ENCODE data around the gene RBMX. TPM values are rescaled to one million over a fixed set of nuclear protein-coding genes. Genes with fewer than 3 reads are reported as not detected.

The RBMX gene
- total and polyA plus RNA-seq, 2 donors (not counting 3 experiments of a cell fraction or from before 2014, with no cell fraction given): 117 to 235 TPM

DNA sequence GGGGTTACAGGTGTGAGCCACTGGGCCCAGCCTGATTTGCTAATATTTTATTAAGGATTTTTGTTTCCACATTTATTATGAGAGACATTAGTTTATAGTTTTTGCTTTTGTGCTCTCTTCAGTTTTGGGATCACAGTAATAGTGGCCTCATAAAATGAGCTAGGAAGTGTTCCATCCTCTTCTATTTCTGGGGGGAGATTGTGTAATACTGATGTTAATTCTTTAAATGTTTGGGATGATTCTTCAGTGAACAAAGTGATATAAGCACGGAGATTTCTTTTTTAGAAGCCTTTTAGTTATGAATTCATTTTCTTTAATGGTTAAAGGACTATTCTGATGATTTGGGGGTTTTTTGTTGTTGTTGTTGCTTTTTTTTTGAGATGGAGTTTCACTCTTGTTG lies 41.3 kb downstream of the RBMX start:
- dilution Hi-C loops (cut with MboI; ENCODE audit: extremely low pct_ligation_motif_present, low sequenced_read_pairs): no loop called here
- TF ChIP-seq MYC (IDR thresholded peaks at IDR 0.05; ENCODE audit: low read depth, low read length) (no peak), GATA2 (IDR thresholded peaks at IDR 0.05; ENCODE audit: insufficient read depth, insufficient read length, low read depth, low read length) (no peak), JUN (IDR thresholded peaks at IDR 0.05; ENCODE audit: borderline replicate concordance, insufficient read depth, insufficient read length, low read depth) (no peak), CTCF (IDR thresholded peaks at IDR 0.05; ENCODE audit: extremely low read depth in 1 of 2, insufficient read depth in 1 of 2, low read depth in 1 of 2, low read length in 2 of 2) (no peak), EZH2 (IDR thresholded peaks at IDR 0.05; ENCODE audit: borderline replicate concordance, low read depth, low read length, severe bottlenecking) (no peak), POLR2A (IDR thresholded peaks at IDR 0.05; ENCODE audit: low read depth, low read length) (no peak)
- TF ChIP-seq, protein P1, sequence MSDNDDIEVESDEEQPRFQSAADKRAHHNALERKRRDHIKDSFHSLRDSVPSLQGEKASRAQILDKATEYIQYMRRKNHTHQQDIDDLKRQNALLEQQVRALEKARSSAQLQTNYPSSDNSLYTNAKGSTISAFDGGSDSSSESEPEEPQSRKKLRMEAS (IDR thresholded peaks at IDR 0.05; ENCODE audit: insufficient read depth, insufficient read length): no peak
- Histone ChIP-seq H4K20me1 (replicated peaks; ENCODE audit: control insufficient read depth, extremely low read depth, insufficient read depth, low read length) (no peaks in the 10 kb centered on the region), H3K9me1 (replicated peaks; ENCODE audit: control insufficient read depth, extremely low read depth, insufficient read depth, low read length) (no peaks in the 10 kb centered on the region), H3K4me2 (ENCODE audit: insufficient read depth, low read length) (no peak overlapping the region), H3K9ac (replicated peaks; ENCODE audit: extremely low read depth, insufficient read depth, low read length) (no peak overlapping the region), H3K36me3 (ENCODE audit: control insufficient read depth in 2 of 2, extremely low read depth in 1 of 2, insufficient read depth in 2 of 2, low read length in 2 of 2) (no peaks in the 10 kb centered on the region), H3K4me3 (replicated peaks in 1 of 3; ENCODE audit: insufficient read depth in 1 of 3, low read depth in 1 of 3, low read length in 3 of 3) (no peak overlapping the region), H3K4me1 (ENCODE audit: control insufficient read depth, extremely low read depth, insufficient read depth, low read length) (no peaks in the 10 kb centered on the region), H2AFZ (ENCODE audit: low read depth, low read length) (no peak overlapping the region), H3K9me3 (replicated peaks; ENCODE audit: control insufficient read depth, insufficient read depth, low read length) (no peaks in the 10 kb centered on the region), H3K79me2 (ENCODE audit: control insufficient read depth, insufficient read depth, low read length) (no peaks in the 10 kb centered on the region), H3K27ac (ENCODE audit: insufficient read depth, low read depth, low read length) (no peak overlapping the region), H3K27me3 (ENCODE audit: control insufficient read depth in 2 of 2, insufficient read depth in 2 of 2, low read length in 2 of 2) (no peaks in the 10 kb centered on the region)
- no TSS peak for BruUV-seq (replicated peaks)
- intact Hi-C loops (cut with micrococcal nuclease): no loop called here
- ChIA-PET POLR2A (no interaction called here), CTCF (no interaction called here)
- FAIRE-seq: no peak
- DNase-seq (ENCODE audit: low read depth, low spot score): no peak

All from endothelial cell of umbilical vein (primary cell).